NCI-H1105 (cell line): ENCODE measurements around the gene PSMD6.

ENCODE experiments used
- DNase-seq: peaks from one replicate; lab custom pipeline; 2025; lab: John Stamatoyannopoulos, UW

PSMD6 gene

GRCh38 chr3:63976872-63977200 lies 46.5 kb downstream of the PSMD6 start:
- no peak for DNase-seq

GRCh38 chr3:63976161-63976871 lies 47.0 kb downstream of the PSMD6 start:
- DNase-seq, result no peak

- DNase-seq, result no peak
These were observed 47.6 kb downstream of the PSMD6 start for GRCh38 chr3:63975723-63976122.

- DNase-seq, result no peak
These were observed 48.8 kb downstream of the PSMD6 start for GRCh38 chr3:63974451-63974850.

- no peak for DNase-seq
These were observed 49.9 kb downstream of the PSMD6 start for GRCh38 chr3:63973406-63973805.

GRCh38 chr3:63972987-63973386 lies 50.3 kb downstream of the PSMD6 start:
- DNase-seq, result no peak

GRCh38 chr3:63972196-63972595 lies 51.1 kb downstream of the PSMD6 start:
- DNase-seq, result no peak

GRCh38 chr3:63970631-63971475 lies 52.4 kb downstream of the PSMD6 start:
- no peak for DNase-seq

GRCh38 chr3:63969876-63970275 lies 53.4 kb downstream of the PSMD6 start:
- DNase-seq, result no peak

- no peak for DNase-seq
These were observed 54.5 kb downstream of the PSMD6 start for GRCh38 chr3:63968612-63969350.

GRCh38 chr3:63967675-63968611 lies 55.4 kb downstream of the PSMD6 start:
- no peak for DNase-seq

- no peak for DNase-seq
These were observed 56.4 kb downstream of the PSMD6 start for GRCh38 chr3:63966871-63967270.

GRCh38 chr3:63966007-63966406 lies 57.3 kb downstream of the PSMD6 start:
- no peak for DNase-seq

- no peak for DNase-seq
These were observed 58.4 kb downstream of the PSMD6 start for GRCh38 chr3:63964681-63965485.

- no peak for DNase-seq
These were observed 59.8 kb downstream of the PSMD6 start for GRCh38 chr3:63963496-63963895.

GRCh38 chr3:63961891-63962290 lies 61.4 kb downstream of the PSMD6 start:
- DNase-seq, result no peak
